GM12865 (cell line): Measurements from ENCODE around the gene SLC13A1.
A peak's percentile ranks its signal among the peaks of the same experiment; 100 is the strongest.

Experiments
- DNase-seq: peaks from one replicate; pipeline ENCODE4 v3.0.0; 2010; ENCODE audit warnings: low read depth
- H3K4me3 ChIP-seq: 2 replicates; pipeline ENCODE4 v1.5.1; 2011; ENCODE audit warnings: mild to moderate bottlenecking, low read depth, low read length, control low read depth
- CTCF ChIP-seq: IDR thresholded peaks from 2 replicates; pipeline ENCODE4 v1.5.1; 2011; ENCODE audit warnings: low read length, control low read depth, low read depth, inconsistent platforms; ENCODE audit not compliant: insufficient read depth; ENCODE audit errors: missing control alignments

SLC13A1 gene

GRCh38 chr7:123199883-123200282, at the start of gene SLC13A1:
TSS of gene SLC13A1 (minus strand) at chr7:123199969. CDS start at chr7:123199946, 23 bp downstream.
- DNase-seq: no peak
- no peak within 1 kb of the TSS for H3K4me3 ChIP-seq
- no peak for TF ChIP-seq CTCF

GRCh38 chr7:123244768-123245167, 45.0 kb upstream of the SLC13A1 start:
- no peak for TF ChIP-seq CTCF
- no peak overlapping the region for H3K4me3 ChIP-seq
- DNase-seq: no peak

- DNase-seq: peak; percentile 6
- no peak for TF ChIP-seq CTCF
Measured at GRCh38 chr7:123242467-123243092, 42.8 kb upstream of the SLC13A1 start.

GRCh38 chr7:123241809-123242208, 42.0 kb upstream of the SLC13A1 start:
- H3K4me3 ChIP-seq: no peak overlapping the region
- no peak for DNase-seq
- no peak for TF ChIP-seq CTCF

More at GRCh38 chr7:123242467-123243092, 42.8 kb upstream of the SLC13A1 start:
- H3K4me3 ChIP-seq: no peak overlapping the region; the same call in 1 of the 2 replicates

GRCh38 chr7:123231021-123232000, 31.5 kb upstream of the SLC13A1 start:
- DNase-seq: no peak
- no peak for TF ChIP-seq CTCF
- no peak overlapping the region for H3K4me3 ChIP-seq

- H3K4me3 ChIP-seq: no peak overlapping the region
- no peak for TF ChIP-seq CTCF
- DNase-seq: no peak
Measured at GRCh38 chr7:123230603-123231002, 30.8 kb upstream of the SLC13A1 start.

GRCh38 chr7:123230147-123230546, 30.4 kb upstream of the SLC13A1 start:
- DNase-seq: no peak
- H3K4me3 ChIP-seq: no peak overlapping the region
- no peak for TF ChIP-seq CTCF
